ENCODE measurements around the gene TMEM120B. TPM values are rescaled to one million over a fixed set of nuclear protein-coding genes. Genes with fewer than 3 reads are reported as not detected.
"Not testable (repeated sequence)": the region's sequence is repeated elsewhere in the genome, so short reads cannot be mapped to it uniquely, and the experiment has no call there.

TMEM120B gene
- total RNA-seq, 2 experiments from 2014 or later = 12.4 to 21.5 TPM

- TF ChIP-seq CTCF (conservative IDR thresholded peaks at IDR 0.05; ENCODE audit: low read length) = no peak
- no peak for TF ChIP-seq EZH2phosphoT487 (IDR thresholded peaks at IDR 0.05; ENCODE audit: borderline replicate concordance, low read depth, low read length)
- no peak for DNase-seq (ENCODE audit: low spot score)
- no peaks in the 10 kb centered on the region for H3K9me3 ChIP-seq (ENCODE audit: low read length)
- ChIA-PET POLR2A (interaction anchor here (0.6 kb wide), 1 partner anchor 153 kb away, joined by 3 read pairs; no protein-coding TSS in a partner anchor), CTCF (ENCODE audit: unreplicated experiment) (interaction anchor here (0.6 kb wide), 1 partner anchor 117 kb away, joined by 3 read pairs; no protein-coding TSS in a partner anchor)
- H3K36me3 ChIP-seq (ENCODE audit: insufficient read depth, low read length) = no peaks in the 10 kb centered on the region
- H3K4me2 ChIP-seq (ENCODE audit: low read length) = no peak overlapping the region
- intact Hi-C loops (cut with micrococcal nuclease; ENCODE audit: unreplicated experiment) = no loop called here
- H3K27ac ChIP-seq (ENCODE audit: low read depth, low read length, poor library complexity, severe bottlenecking) = no peak overlapping the region
- H3K4me3 ChIP-seq (ENCODE audit: low read depth, low read length, poor library complexity, severe bottlenecking) = no peak overlapping the region
- H2AFZ ChIP-seq (ENCODE audit: low read length) = no peak overlapping the region
- peaks cover 8% of the 10 kb centered on the region for H3K4me1 ChIP-seq (ENCODE audit: insufficient read depth, low read length, poor library complexity, severe bottlenecking)
- TSS peak; percentile 42 for BruUV-seq (replicated peaks)
- H3K79me2 ChIP-seq (ENCODE audit: insufficient read depth, low read depth, low read length) = no peaks in the 10 kb centered on the region
- no peaks in the 10 kb centered on the region for H3K9me2 ChIP-seq (ENCODE audit: insufficient read depth, low read length)
- H4K20me1 ChIP-seq (ENCODE audit: insufficient read depth, low read length) = no peaks in the 10 kb centered on the region
Measured at GRCh38 chr12:121678716-121679300, 33.7 kb upstream of the TMEM120B start.

DNA sequence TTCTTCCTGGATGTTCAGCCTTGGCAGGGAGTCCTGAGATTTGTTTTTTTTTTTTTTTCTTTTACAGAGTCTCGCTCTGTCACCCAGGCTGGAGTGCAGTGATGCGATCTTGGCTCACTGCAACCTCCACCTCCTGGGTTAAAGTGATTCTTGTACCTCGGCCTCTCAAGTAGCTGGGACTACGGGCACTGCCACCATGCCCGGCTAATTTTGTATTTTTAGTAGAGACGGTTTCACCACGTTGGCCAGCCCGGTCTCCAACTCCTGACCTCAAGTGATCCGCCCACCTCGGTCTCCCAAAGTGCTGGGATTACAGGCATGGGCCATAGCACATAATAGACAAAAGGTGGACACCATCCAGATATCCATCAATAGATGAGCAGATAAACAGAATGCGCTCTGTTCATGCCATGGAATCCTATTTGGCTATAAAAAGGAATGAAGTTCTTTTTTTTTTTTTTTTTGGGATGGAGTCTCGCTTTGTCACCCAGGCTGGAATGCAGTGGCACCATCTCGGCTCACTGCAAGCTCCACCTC is 32.8 kb upstream of the TMEM120B start:
- DNase-seq (ENCODE audit: low spot score); BruUV-seq (replicated peaks); H3K4me3 ChIP-seq (ENCODE audit: low read depth, low read length, poor library complexity, severe bottlenecking); H3K27ac ChIP-seq (ENCODE audit: low read depth, low read length, poor library complexity, severe bottlenecking); H2AFZ ChIP-seq (ENCODE audit: low read length); intact Hi-C loops (cut with micrococcal nuclease; ENCODE audit: unreplicated experiment); H3K9me2 ChIP-seq (ENCODE audit: insufficient read depth, low read length); H4K20me1 ChIP-seq (ENCODE audit: insufficient read depth, low read length); H3K4me2 ChIP-seq (ENCODE audit: low read length); H3K4me1 ChIP-seq (ENCODE audit: insufficient read depth, low read length, poor library complexity, severe bottlenecking); H3K79me2 ChIP-seq (ENCODE audit: insufficient read depth, low read depth, low read length); H3K36me3 ChIP-seq (ENCODE audit: insufficient read depth, low read length); CTCF ChIA-PET (ENCODE audit: unreplicated experiment); H3K9me3 ChIP-seq (ENCODE audit: low read length): not testable (repeated sequence)
- POLR2A ChIA-PET = interaction anchor here (0.6 to 0.7 kb wide), 3 partner anchors 77 to 169 kb away, joined by 3 to 5 read pairs (median 3); no protein-coding TSS in a partner anchor

- DNase-seq (ENCODE audit: low spot score) = no peak
- intact Hi-C loops (cut with micrococcal nuclease; ENCODE audit: unreplicated experiment) = no loop called here
- no peaks in the 10 kb centered on the region for H3K36me3 ChIP-seq (ENCODE audit: insufficient read depth, low read length)
- H3K4me1 ChIP-seq (ENCODE audit: insufficient read depth, low read length, poor library complexity, severe bottlenecking) = peaks cover 17% of the 10 kb centered on the region
- no TSS peak for BruUV-seq (replicated peaks)
- H3K9me3 ChIP-seq (ENCODE audit: low read length) = no peaks in the 10 kb centered on the region
- H3K79me2 ChIP-seq (ENCODE audit: insufficient read depth, low read depth, low read length) = no peaks in the 10 kb centered on the region
- H3K4me2 ChIP-seq (ENCODE audit: low read length) = no peak overlapping the region
- CTCF ChIA-PET (ENCODE audit: unreplicated experiment) = no interaction called here
- TF ChIP-seq CTCF (conservative IDR thresholded peaks at IDR 0.05; ENCODE audit: low read length) (no peak), EZH2phosphoT487 (IDR thresholded peaks at IDR 0.05; ENCODE audit: borderline replicate concordance, low read depth, low read length) (no peak)
- H3K9me2 ChIP-seq (ENCODE audit: insufficient read depth, low read length) = no peaks in the 10 kb centered on the region
- H3K4me3 ChIP-seq (ENCODE audit: low read depth, low read length, poor library complexity, severe bottlenecking) = no peak overlapping the region
- no peaks in the 10 kb centered on the region for H4K20me1 ChIP-seq (ENCODE audit: insufficient read depth, low read length)
- H3K27ac ChIP-seq (ENCODE audit: low read depth, low read length, poor library complexity, severe bottlenecking) = no peak overlapping the region
- no peak overlapping the region for H2AFZ ChIP-seq (ENCODE audit: low read length)
- POLR2A ChIA-PET = no interaction called here
Measured at GRCh38 chr12:121688966-121689365, 23.6 kb upstream of the TMEM120B start.

Measured in OCI-LY7 (cell line).